DOHH2 (cell line): Measurements from ENCODE around the gene FKBP1B.
"Not testable (repeated sequence)": the region's sequence is repeated elsewhere in the genome, so short reads cannot be mapped to it uniquely, and the experiment has no call there.

Experiments used
- H3F3A ChIP-seq: fragments of 200-600 bp; sonication (generic), shearing (Covaris generic); 2 replicates; pipeline ENCODE4 v1.6.0; 2016; ENCODE audit warnings: antibody characterized with exemption, mild to moderate bottlenecking; ENCODE audit not compliant: control insufficient read depth, insufficient read depth
- H3K27ac ChIP-seq: fragments of 200-600 bp; sonication (generic); 2 replicates; pipeline ENCODE4 v1.5.1; 2014; ENCODE audit warnings: low read depth, mild to moderate bottlenecking, low read length, moderate library complexity
- H3K27me3 ChIP-seq: fragments of 200-600 bp; sonication (generic); 2 replicates; pipeline ENCODE4 v1.6.1; 2014; ENCODE audit warnings: mild to moderate bottlenecking, low read length, mixed read lengths; ENCODE audit not compliant: control insufficient read depth
- H3K36me3 ChIP-seq: fragments of 200-600 bp; sonication (generic); 2 replicates; pipeline ENCODE4 v1.6.1; 2014; ENCODE audit warnings: mild to moderate bottlenecking, low read length, moderate library complexity, mixed read lengths; ENCODE audit not compliant: control insufficient read depth
- H3K4me1 ChIP-seq: fragments of 200-600 bp; sonication (generic); 2 replicates; pipeline ENCODE4 v1.6.1; 2014; ENCODE audit warnings: mild to moderate bottlenecking, low read length, mixed read lengths; ENCODE audit not compliant: control insufficient read depth
- H3K4me2 ChIP-seq: fragments of 200-600 bp; sonication (generic); 2 replicates; pipeline ENCODE4 v1.6.0; 2014; ENCODE audit warnings: mild to moderate bottlenecking, low read length, moderate library complexity
- H3K4me3 ChIP-seq: fragments of 200-600 bp; sonication (generic); 2 replicates; pipeline ENCODE4 v1.5.1; 2014; ENCODE audit warnings: mild to moderate bottlenecking, low read length, mixed read lengths
- H3K79me2 ChIP-seq: fragments of 200-600 bp; sonication (generic); 2 replicates; pipeline ENCODE4 v1.6.1; 2014; ENCODE audit warnings: mild to moderate bottlenecking, low read length, mixed read lengths; ENCODE audit not compliant: control insufficient read depth
- H3K9me2 ChIP-seq: fragments of 200-600 bp; sonication (generic); replicated peaks from 2 replicates; pipeline ENCODE4 v1.6.1; 2014; ENCODE audit warnings: mild to moderate bottlenecking, low read length, mixed read lengths; ENCODE audit not compliant: control insufficient read depth
- H3K9me3 ChIP-seq: fragments of 200-600 bp; sonication (generic); 2 replicates; pipeline ENCODE4 v1.6.1; 2014; ENCODE audit warnings: antibody characterized with exemption, low read length, mixed read lengths; ENCODE audit not compliant: control insufficient read depth, insufficient read depth
- H4K20me1 ChIP-seq: fragments of 200-600 bp; sonication (generic); 2 replicates; pipeline ENCODE4 v1.6.0; 2014; ENCODE audit warnings: low read depth, mild to moderate bottlenecking, antibody characterized with exemption, low read length, moderate library complexity; ENCODE audit not compliant: control insufficient read depth, insufficient read depth
- CTCF ChIP-seq: fragments of 200-600 bp; sonication (generic); IDR thresholded peaks from one replicate; pipeline ENCODE4 v1.5.1; 2014; ENCODE audit warnings: antibody characterized with exemption, mild to moderate bottlenecking, low read depth, low read length; ENCODE audit not compliant: poor library complexity, severe bottlenecking
- EZH2phosphoT487 ChIP-seq: fragments of 200-600 bp; sonication (generic); IDR thresholded peaks from 2 replicates; pipeline ENCODE4 v1.6.1; 2017; ENCODE audit warnings: borderline replicate concordance, mild to moderate bottlenecking, antibody characterized with exemption, low read length, moderate library complexity, mixed read lengths

The FKBP1B gene

GRCh38 chr2:24038786-24039499 lies 10.6 kb upstream of the FKBP1B start:
- Histone ChIP-seq H3K4me1 (peaks cover 7% of the 10 kb centered on the region), H3K9me2 (no peaks in the 10 kb centered on the region), H3K9me3 (no peaks in the 10 kb centered on the region), H3K4me3 (no peak overlapping the region), H3K36me3 (peaks cover 35% of the 10 kb centered on the region), H3K27me3 (no peaks in the 10 kb centered on the region), H3F3A (no peaks in the 10 kb centered on the region), H3K79me2 (peaks cover 58% of the 10 kb centered on the region), H4K20me1 (no peaks in the 10 kb centered on the region), H3K4me2 (no peak overlapping the region), H3K27ac (no peak overlapping the region)
- TF ChIP-seq CTCF: no peak
- no peak for TF ChIP-seq EZH2phosphoT487

GRCh38 chr2:24040511-24040910 lies 9.0 kb upstream of the FKBP1B start:
- Histone ChIP-seq H3K79me2 (peaks cover 60% of the 10 kb centered on the region), H3K9me3 (no peaks in the 10 kb centered on the region), H3F3A (no peaks in the 10 kb centered on the region), H3K4me3 (no peak overlapping the region), H3K27ac (no peak overlapping the region), H3K27me3 (no peaks in the 10 kb centered on the region), H3K4me2 (no peak overlapping the region), H3K9me2 (no peaks in the 10 kb centered on the region), H3K36me3 (peaks cover 35% of the 10 kb centered on the region), H4K20me1 (no peaks in the 10 kb centered on the region), H3K4me1 (peaks cover 12% of the 10 kb centered on the region)
- TF ChIP-seq EZH2phosphoT487: no peak
- TF ChIP-seq CTCF: no peak

- H3F3A ChIP-seq, H3K4me3 ChIP-seq, H3K9me2 ChIP-seq, H3K27me3 ChIP-seq, H3K9me3 ChIP-seq, H3K27ac ChIP-seq, H3K4me2 ChIP-seq, H4K20me1 ChIP-seq: not testable (repeated sequence)
- peaks cover 14% of the 10 kb centered on the region for H3K36me3 ChIP-seq
- peaks cover 52% of the 10 kb centered on the region for H3K79me2 ChIP-seq
- peaks cover 20% of the 10 kb centered on the region for H3K4me1 ChIP-seq
Measured at GRCh38 chr2:24043133-24043532, 6.4 kb upstream of the FKBP1B start.

- Histone ChIP-seq H3K4me2 (peak overlapping the region; percentile 74), H3K9me2 (no peaks in the 10 kb centered on the region), H3K9me3 (no peaks in the 10 kb centered on the region), H3K27me3 (peaks cover 13% of the 10 kb centered on the region), H3K4me1 (peaks cover 36% of the 10 kb centered on the region), H3K79me2 (peaks cover 44% of the 10 kb centered on the region), H3K4me3 (peak overlapping the region; percentile 87), H3K36me3 (no peaks in the 10 kb centered on the region; the same call in 1 of the 2 replicates), H4K20me1 (no peaks in the 10 kb centered on the region), H3K27ac (no peak overlapping the region), H3F3A (peaks cover 11% of the 10 kb centered on the region)
- no peak for TF ChIP-seq EZH2phosphoT487
- TF ChIP-seq CTCF: no peak
Measured at GRCh38 chr2:24045511-24046508, 3.7 kb upstream of the FKBP1B start.
